Breast epithelium (tissue), 4 donors: ENCODE measurements around the gene VAPB. TPM values are rescaled to one million over a fixed set of nuclear protein-coding genes. Genes with fewer than 3 reads are reported as not detected.

Experiments used
- DNase-seq, 2 donors: peaks; one replicate each; pipeline ENCODE4 v3.0.0-alpha.2; 2019; ENCODE audit warnings: low spot score in 2 of 2
- H3K27ac ChIP-seq, 2 donors: fragments of 200-600 bp; sonication (generic) in 1 of 2; one replicate each; pipeline ENCODE4 v1.5.1; 2016 to 2019; ENCODE audit warnings: mild to moderate bottlenecking in 1 of 2
- H3K27me3 ChIP-seq, 2 donors: fragments of 200-600 bp; sonication (generic) in 1 of 2; one replicate each; pipeline versions ENCODE4 v1.5.1 to v1.6.0; 2017 to 2019; ENCODE audit warnings: control low read depth in 1 of 2, mild to moderate bottlenecking in 1 of 2
- H3K36me3 ChIP-seq: fragments of 200-600 bp; one replicate; pipeline ENCODE4 v1.5.1; 2019
- H3K4me1 ChIP-seq, 2 donors: fragments of 200-600 bp; sonication (generic); one replicate each; pipeline ENCODE4 v1.5.1; 2016 to 2019; ENCODE audit warnings: control low read depth in 1 of 2
- H3K4me3 ChIP-seq, 3 donors: fragments of 200-600 bp; sonication (generic); 1 replicate in 2 of 3; 2 replicates in 1 of 3; pipeline ENCODE4 v1.5.1; 2016 to 2019; ENCODE audit warnings: mild to moderate bottlenecking in 3 of 3, moderate library complexity in 2 of 3
- H3K9me3 ChIP-seq, 2 donors: fragments of 200-600 bp; sonication (generic) in 1 of 2; one replicate each; pipeline ENCODE4 v1.5.1; 2016 to 2019; ENCODE audit warnings: control low read depth in 1 of 2
- CTCF ChIP-seq, 3 donors: fragments of 450-650 bp; IDR thresholded peaks; one replicate each; pipeline ENCODE4 v1.5.1; 2016 to 2017; ENCODE audit warnings: antibody characterized with exemption in 3 of 3, mild to moderate bottlenecking in 3 of 3, moderate library complexity in 3 of 3
- POLR2A ChIP-seq: fragments of 450-650 bp; IDR thresholded peaks from one replicate; pipeline ENCODE4 v1.6.1; 2016; ENCODE audit warnings: antibody characterized with exemption, mild to moderate bottlenecking, moderate library complexity
- POLR2AphosphoS5 ChIP-seq, 3 donors: sonication (generic); formaldehyde crosslinking; IDR thresholded peaks; one replicate each; pipeline ENCODE4 v1.6.1; 2017; ENCODE audit warnings: antibody characterized with exemption in 3 of 3
- intact Hi-C: fragments of 100-400 bp; cut with DNase I; formaldehyde crosslinking; loops from one replicate; pipeline ENCODE4 v1.15.1; 2023; ENCODE audit warnings: low total_unique reads
- total RNA-seq, 3 donors: library from RNA; depleted of rRNA; stranded (reverse); fragments of >200 nt; gene quantifications; one replicate each; pipeline ENCODE4 v1.1.0, GENCODE V29; 2016

Gene VAPB
- total RNA-seq, 3 donors from 2014 or later: 18.6 to 18.9 (median 18.7) TPM

- no peak overlapping the region for H3K27ac ChIP-seq
- no peak for DNase-seq
- H3K4me1 ChIP-seq: no peaks in the 10 kb centered on the region
- no peaks in the 10 kb centered on the region for H3K27me3 ChIP-seq
- H3K9me3 ChIP-seq: no peaks in the 10 kb centered on the region
- TF ChIP-seq CTCF (IDR thresholded peaks at IDR 0.05) (no peak), POLR2A (no peak), POLR2AphosphoS5 (IDR thresholded peaks at IDR 0.05) (no peak)
- H3K4me3 ChIP-seq: no peak overlapping the region
- H3K36me3 ChIP-seq: no peaks in the 10 kb centered on the region
- intact Hi-C loops: loop anchor here (10.0 kb wide), 1 partner anchor 323 kb away; no protein-coding TSS in a partner anchor
These were observed 11.1 kb upstream of the VAPB start for GRCh38 chr20:58377766-58378401.

GRCh38 chr20:58378704-58379103, 10.3 kb upstream of the VAPB start:
- H3K9me3 ChIP-seq: no peaks in the 10 kb centered on the region
- no peaks in the 10 kb centered on the region for H3K27me3 ChIP-seq
- DNase-seq: no peak
- no peak overlapping the region for H3K27ac ChIP-seq
- no peaks in the 10 kb centered on the region for H3K36me3 ChIP-seq
- intact Hi-C loops: loop anchor here (10.0 kb wide), 1 partner anchor 324 kb away; no protein-coding TSS in a partner anchor
- no peaks in the 10 kb centered on the region for H3K4me1 ChIP-seq
- no peak overlapping the region for H3K4me3 ChIP-seq
- TF ChIP-seq POLR2AphosphoS5 (IDR thresholded peaks at IDR 0.05) (no peak), CTCF (IDR thresholded peaks at IDR 0.05) (no peak), POLR2A (no peak)

- no peaks in the 10 kb centered on the region for H3K4me1 ChIP-seq
- no peak for DNase-seq
- no peak overlapping the region for H3K4me3 ChIP-seq
- no peak overlapping the region for H3K27ac ChIP-seq
- no peaks in the 10 kb centered on the region for H3K27me3 ChIP-seq
- no peaks in the 10 kb centered on the region for H3K9me3 ChIP-seq
- no peaks in the 10 kb centered on the region for H3K36me3 ChIP-seq
- intact Hi-C loops: no loop called here
- TF ChIP-seq POLR2AphosphoS5 (IDR thresholded peaks at IDR 0.05): no peak
- no peak for TF ChIP-seq POLR2A
- TF ChIP-seq CTCF (IDR thresholded peaks at IDR 0.05): no peak
These were observed 7.4 kb upstream of the VAPB start for GRCh38 chr20:58381627-58382026.

- Histone ChIP-seq H3K9me3 (no peaks in the 10 kb centered on the region), H3K27ac (no peak overlapping the region), H3K36me3 (no peaks in the 10 kb centered on the region), H3K27me3 (no peaks in the 10 kb centered on the region), H3K4me1 (no peaks in the 10 kb centered on the region), H3K4me3 (no peak overlapping the region)
- TF ChIP-seq CTCF (IDR thresholded peaks at IDR 0.05): no peak
- TF ChIP-seq POLR2A: no peak
- no peak for TF ChIP-seq POLR2AphosphoS5 (IDR thresholded peaks at IDR 0.05)
- DNase-seq: no peak
- intact Hi-C loops: no loop called here
These were observed 6.9 kb upstream of the VAPB start for GRCh38 chr20:58382096-58382495.

GRCh38 chr20:58384821-58385220, 4.2 kb upstream of the VAPB start:
- no peak for DNase-seq
- intact Hi-C loops: no loop called here
- no peak overlapping the region for H3K27ac ChIP-seq
- no peak overlapping the region for H3K4me3 ChIP-seq
- no peaks in the 10 kb centered on the region for H3K27me3 ChIP-seq
- H3K36me3 ChIP-seq: no peaks in the 10 kb centered on the region
- H3K4me1 ChIP-seq: no peaks in the 10 kb centered on the region
- H3K9me3 ChIP-seq: no peaks in the 10 kb centered on the region
- TF ChIP-seq CTCF (IDR thresholded peaks at IDR 0.05) (no peak), POLR2AphosphoS5 (IDR thresholded peaks at IDR 0.05) (no peak), POLR2A (no peak)
